K562 (cell line): ENCODE measurements around the gene SLC7A5. TPM values are rescaled to one million over a fixed set of nuclear protein-coding genes. Genes with fewer than 3 reads are reported as not detected.

Experiments used
- BCOR ChIP-seq: fragments of 450-650 bp; IDR thresholded peaks from 2 replicates; pipeline ENCODE4 v1.6.1; 2016
- ESRRA ChIP-seq: fragments of 450-650 bp; IDR thresholded peaks from 2 replicates; pipeline ENCODE4 v1.6.1; 2014; ENCODE audit warnings: low read depth, mild to moderate bottlenecking, moderate library complexity, borderline replicate concordance
- GABPA ChIP-seq: fragments of 200-800 bp; sonication (Bioruptor generic); conservative IDR thresholded peaks from 2 replicates; pipeline ENCODE4 v1.6.1; 2016; ENCODE audit warnings: low read depth, missing genetic modification characterization, missing compliant biosample characterization
- GATA2 ChIP-seq: sonication (generic); formaldehyde crosslinking; IDR thresholded peaks from 2 replicates; pipeline ENCODE4 v1.4.0; 2020; ENCODE audit warnings: mild to moderate bottlenecking, missing genetic modification reagents
- KLF13 ChIP-seq: fragments of 450-650 bp; IDR thresholded peaks from 2 replicates; pipeline ENCODE4 v1.6.1; 2016; ENCODE audit warnings: missing genetic modification characterization, low read depth, mild to moderate bottlenecking, missing compliant biosample characterization, moderate library complexity, borderline replicate concordance
- RCOR1 ChIP-seq, 2 experiments: IDR thresholded peaks; 2 replicates each; pipeline ENCODE4 v1.6.1; 2012; ENCODE audit warnings: low read depth in 2 of 2, low read length in 2 of 2, borderline replicate concordance in 1 of 2, improper control_type of control experiment in 1 of 2
- THRAP3 ChIP-seq: fragments of 450-650 bp; IDR thresholded peaks from 2 replicates; pipeline ENCODE4 v1.6.1; 2016; ENCODE audit warnings: mild to moderate bottlenecking, inconsistent platforms, borderline replicate concordance
- ZNF140 ChIP-seq: fragments of 250-450 bp; sonication (Bioruptor Pico); IDR thresholded peaks from 2 replicates; pipeline ENCODE4 v1.8.0; 2021; ENCODE audit warnings: moderate library complexity, mild to moderate bottlenecking, inconsistent platforms
- polyA plus RNA-seq, 8 experiments: library from polyadenylated mRNA; depleted of rRNA in 4 of 8; stranded (reverse) in 5 of 8; unstranded in 3 of 8; fragments of >200 nt; fragmentation: Nextera tagmentation in 2 of 8; fragmentation: Illumina TruSeq in 1 of 8; extraction: Ambion mirVana in 2 of 8; extraction: Trizol in 1 of 8; gene quantifications; 2 replicates each; pipeline versions ENCODE4 v1.2.1 to v1.2.3, GENCODE V29; 2011 to 2014; ENCODE audit warnings: inconsistent platforms in 1 of 8, missing spikeins in 1 of 8
- total RNA-seq, 7 experiments: library from RNA; depleted of rRNA in 6 of 7; stranded (reverse); fragments of >200 nt in 6 of 7; fragmentation: Illumina TruSeq in 2 of 7; extraction: Trizol in 2 of 7; gene quantifications; 2 replicates each; pipeline versions ENCODE4 v1.2.1 to v1.2.3, GENCODE V29; 2011 to 2021; ENCODE audit warnings: low replicate concordance in 1 of 7
- TF ChIP-seq, protein P1 (sequence below): fragments of 200-600 bp; sonication (generic); IDR thresholded peaks from one replicate; pipeline ENCODE4 v1.6.1; 2012; ENCODE audit warnings: mild to moderate bottlenecking, low read depth, low read length, inconsistent platforms
- TF ChIP-seq, protein P2 (sequence below): sonication (generic); formaldehyde crosslinking; IDR thresholded peaks from 2 replicates; pipeline ENCODE4 v1.8.0; 2022; ENCODE audit warnings: mild to moderate bottlenecking, missing genetic modification reagents, borderline replicate concordance
- TF ChIP-seq, protein P3 (sequence below): fragments of 450-650 bp; IDR thresholded peaks from 2 replicates; pipeline ENCODE4 v1.6.1; 2016; ENCODE audit warnings: antibody characterized with exemption

The SLC7A5 gene
- total and polyA plus RNA-seq, 9 of the 15 experiments (the other 6 are each of a cell fraction or from before 2014, with no cell fraction given): 1.9 to 220 (median 18.6) TPM

DNA sequence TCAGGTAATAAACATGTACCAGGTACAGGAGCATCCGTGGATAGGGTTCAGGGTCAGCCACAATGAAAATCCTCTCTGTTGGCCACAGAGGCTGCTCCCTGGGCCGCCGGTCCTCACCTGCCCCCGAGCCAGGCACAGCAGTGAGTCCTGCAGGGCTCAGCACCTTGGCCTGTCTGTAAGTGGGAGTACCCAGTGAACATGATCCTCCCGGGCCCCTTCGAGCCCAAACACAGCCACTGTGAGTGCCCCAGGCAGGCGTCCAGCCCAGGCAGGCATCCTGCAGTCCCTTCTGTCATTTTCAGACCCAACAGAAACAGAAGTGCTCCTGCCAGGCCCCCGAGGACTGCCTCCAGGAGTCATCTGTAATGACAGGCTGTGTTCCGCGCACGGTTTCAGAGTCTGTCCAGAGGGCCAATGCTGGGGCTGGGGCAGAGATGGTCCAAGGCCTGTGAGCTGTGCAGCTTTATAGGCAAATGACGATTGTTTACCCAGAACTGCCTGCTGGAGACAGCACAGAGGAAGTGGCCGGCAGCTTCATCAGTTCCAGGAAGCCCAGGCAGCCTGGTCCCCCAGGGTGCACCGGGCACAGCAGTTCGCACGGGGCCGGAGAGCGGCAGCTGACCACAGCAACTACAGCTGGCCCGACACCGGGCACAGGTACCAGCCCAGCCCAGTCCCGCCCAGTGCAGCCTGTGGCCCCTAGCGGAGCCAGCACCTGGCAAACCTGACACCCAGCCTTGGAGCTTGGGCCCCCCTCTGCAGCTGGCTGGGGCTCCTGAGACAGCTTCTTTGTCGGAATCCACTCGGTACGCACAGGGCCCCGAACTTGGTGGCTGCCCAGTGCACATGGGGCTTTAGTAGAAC is 13.2 kb downstream of the SLC7A5 start (continued):
- TF ChIP-seq, protein P1, sequence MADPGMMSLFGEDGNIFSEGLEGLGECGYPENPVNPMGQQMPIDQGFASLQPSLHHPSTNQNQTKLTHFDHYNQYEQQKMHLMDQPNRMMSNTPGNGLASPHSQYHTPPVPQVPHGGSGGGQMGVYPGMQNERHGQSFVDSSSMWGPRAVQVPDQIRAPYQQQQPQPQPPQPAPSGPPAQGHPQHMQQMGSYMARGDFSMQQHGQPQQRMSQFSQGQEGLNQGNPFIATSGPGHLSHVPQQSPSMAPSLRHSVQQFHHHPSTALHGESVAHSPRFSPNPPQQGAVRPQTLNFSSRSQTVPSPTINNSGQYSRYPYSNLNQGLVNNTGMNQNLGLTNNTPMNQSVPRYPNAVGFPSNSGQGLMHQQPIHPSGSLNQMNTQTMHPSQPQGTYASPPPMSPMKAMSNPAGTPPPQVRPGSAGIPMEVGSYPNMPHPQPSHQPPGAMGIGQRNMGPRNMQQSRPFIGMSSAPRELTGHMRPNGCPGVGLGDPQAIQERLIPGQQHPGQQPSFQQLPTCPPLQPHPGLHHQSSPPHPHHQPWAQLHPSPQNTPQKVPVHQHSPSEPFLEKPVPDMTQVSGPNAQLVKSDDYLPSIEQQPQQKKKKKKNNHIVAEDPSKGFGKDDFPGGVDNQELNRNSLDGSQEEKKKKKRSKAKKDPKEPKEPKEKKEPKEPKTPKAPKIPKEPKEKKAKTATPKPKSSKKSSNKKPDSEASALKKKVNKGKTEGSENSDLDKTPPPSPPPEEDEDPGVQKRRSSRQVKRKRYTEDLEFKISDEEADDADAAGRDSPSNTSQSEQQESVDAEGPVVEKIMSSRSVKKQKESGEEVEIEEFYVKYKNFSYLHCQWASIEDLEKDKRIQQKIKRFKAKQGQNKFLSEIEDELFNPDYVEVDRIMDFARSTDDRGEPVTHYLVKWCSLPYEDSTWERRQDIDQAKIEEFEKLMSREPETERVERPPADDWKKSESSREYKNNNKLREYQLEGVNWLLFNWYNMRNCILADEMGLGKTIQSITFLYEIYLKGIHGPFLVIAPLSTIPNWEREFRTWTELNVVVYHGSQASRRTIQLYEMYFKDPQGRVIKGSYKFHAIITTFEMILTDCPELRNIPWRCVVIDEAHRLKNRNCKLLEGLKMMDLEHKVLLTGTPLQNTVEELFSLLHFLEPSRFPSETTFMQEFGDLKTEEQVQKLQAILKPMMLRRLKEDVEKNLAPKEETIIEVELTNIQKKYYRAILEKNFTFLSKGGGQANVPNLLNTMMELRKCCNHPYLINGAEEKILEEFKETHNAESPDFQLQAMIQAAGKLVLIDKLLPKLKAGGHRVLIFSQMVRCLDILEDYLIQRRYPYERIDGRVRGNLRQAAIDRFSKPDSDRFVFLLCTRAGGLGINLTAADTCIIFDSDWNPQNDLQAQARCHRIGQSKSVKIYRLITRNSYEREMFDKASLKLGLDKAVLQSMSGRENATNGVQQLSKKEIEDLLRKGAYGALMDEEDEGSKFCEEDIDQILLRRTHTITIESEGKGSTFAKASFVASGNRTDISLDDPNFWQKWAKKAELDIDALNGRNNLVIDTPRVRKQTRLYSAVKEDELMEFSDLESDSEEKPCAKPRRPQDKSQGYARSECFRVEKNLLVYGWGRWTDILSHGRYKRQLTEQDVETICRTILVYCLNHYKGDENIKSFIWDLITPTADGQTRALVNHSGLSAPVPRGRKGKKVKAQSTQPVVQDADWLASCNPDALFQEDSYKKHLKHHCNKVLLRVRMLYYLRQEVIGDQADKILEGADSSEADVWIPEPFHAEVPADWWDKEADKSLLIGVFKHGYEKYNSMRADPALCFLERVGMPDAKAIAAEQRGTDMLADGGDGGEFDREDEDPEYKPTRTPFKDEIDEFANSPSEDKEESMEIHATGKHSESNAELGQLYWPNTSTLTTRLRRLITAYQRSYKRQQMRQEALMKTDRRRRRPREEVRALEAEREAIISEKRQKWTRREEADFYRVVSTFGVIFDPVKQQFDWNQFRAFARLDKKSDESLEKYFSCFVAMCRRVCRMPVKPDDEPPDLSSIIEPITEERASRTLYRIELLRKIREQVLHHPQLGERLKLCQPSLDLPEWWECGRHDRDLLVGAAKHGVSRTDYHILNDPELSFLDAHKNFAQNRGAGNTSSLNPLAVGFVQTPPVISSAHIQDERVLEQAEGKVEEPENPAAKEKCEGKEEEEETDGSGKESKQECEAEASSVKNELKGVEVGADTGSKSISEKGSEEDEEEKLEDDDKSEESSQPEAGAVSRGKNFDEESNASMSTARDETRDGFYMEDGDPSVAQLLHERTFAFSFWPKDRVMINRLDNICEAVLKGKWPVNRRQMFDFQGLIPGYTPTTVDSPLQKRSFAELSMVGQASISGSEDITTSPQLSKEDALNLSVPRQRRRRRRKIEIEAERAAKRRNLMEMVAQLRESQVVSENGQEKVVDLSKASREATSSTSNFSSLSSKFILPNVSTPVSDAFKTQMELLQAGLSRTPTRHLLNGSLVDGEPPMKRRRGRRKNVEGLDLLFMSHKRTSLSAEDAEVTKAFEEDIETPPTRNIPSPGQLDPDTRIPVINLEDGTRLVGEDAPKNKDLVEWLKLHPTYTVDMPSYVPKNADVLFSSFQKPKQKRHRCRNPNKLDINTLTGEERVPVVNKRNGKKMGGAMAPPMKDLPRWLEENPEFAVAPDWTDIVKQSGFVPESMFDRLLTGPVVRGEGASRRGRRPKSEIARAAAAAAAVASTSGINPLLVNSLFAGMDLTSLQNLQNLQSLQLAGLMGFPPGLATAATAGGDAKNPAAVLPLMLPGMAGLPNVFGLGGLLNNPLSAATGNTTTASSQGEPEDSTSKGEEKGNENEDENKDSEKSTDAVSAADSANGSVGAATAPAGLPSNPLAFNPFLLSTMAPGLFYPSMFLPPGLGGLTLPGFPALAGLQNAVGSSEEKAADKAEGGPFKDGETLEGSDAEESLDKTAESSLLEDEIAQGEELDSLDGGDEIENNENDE: no peak
- TF ChIP-seq ZNF140 (CRISPR knock-in tag): no peak
- TF ChIP-seq GATA2 (CRISPR knock-in tag): no peak
- no peak for TF ChIP-seq KLF13 (tag)
- TF ChIP-seq, protein P2, sequence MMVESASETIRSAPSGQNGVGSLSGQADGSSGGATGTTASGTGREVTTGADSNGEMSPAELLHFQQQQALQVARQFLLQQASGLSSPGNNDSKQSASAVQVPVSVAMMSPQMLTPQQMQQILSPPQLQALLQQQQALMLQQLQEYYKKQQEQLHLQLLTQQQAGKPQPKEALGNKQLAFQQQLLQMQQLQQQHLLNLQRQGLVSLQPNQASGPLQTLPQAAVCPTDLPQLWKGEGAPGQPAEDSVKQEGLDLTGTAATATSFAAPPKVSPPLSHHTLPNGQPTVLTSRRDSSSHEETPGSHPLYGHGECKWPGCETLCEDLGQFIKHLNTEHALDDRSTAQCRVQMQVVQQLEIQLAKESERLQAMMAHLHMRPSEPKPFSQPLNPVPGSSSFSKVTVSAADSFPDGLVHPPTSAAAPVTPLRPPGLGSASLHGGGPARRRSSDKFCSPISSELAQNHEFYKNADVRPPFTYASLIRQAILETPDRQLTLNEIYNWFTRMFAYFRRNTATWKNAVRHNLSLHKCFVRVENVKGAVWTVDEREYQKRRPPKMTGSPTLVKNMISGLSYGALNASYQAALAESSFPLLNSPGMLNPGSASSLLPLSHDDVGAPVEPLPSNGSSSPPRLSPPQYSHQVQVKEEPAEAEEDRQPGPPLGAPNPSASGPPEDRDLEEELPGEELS (CRISPR knock-in tag): no peak
- no peak for TF ChIP-seq ESRRA
- no peak for TF ChIP-seq GABPA (tag)
- TF ChIP-seq, protein P3, sequence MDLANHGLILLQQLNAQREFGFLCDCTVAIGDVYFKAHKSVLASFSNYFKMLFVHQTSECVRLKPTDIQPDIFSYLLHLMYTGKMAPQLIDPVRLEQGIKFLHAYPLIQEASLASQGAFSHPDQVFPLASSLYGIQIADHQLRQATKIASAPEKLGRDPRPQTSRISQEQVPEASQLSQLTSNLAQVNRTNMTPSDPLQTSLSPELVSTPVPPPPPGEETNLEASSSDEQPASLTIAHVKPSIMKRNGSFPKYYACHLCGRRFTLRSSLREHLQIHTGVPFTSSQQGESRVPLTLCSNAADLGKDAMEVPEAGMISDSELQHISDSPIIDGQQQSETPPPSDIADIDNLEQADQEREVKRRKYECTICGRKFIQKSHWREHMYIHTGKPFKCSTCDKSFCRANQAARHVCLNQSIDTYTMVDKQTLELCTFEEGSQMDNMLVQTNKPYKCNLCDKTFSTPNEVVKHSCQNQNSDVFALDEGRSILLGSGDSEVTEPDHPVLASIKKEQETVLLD: no peak
- no peak for TF ChIP-seq THRAP3
- TF ChIP-seq BCOR: no peak
- no peak for TF ChIP-seq RCOR1 (IDR thresholded peaks at IDR 0.05; ENCODE audit: borderline replicate concordance in 1 of 2, low read depth in 2 of 2, low read length in 2 of 2)
